Right renal cortex interstitium (tissue), 3 donors: ENCODE measurements around the gene LOX. TPM values are rescaled to one million over a fixed set of nuclear protein-coding genes. Genes with fewer than 3 reads are reported as not detected.

Experiments used
- DNase-seq, 3 donors: peaks; one replicate each; pipeline ENCODE4 v3.0.0-alpha.2; 2013; ENCODE audit warnings: low read depth in 3 of 3, low spot score in 2 of 3
- polyA plus RNA-seq, 3 donors: library from polyadenylated mRNA; unstranded; fragments of 120-200 nt; gene quantifications; one replicate each; pipeline ENCODE4 v1.2.1, GENCODE V29; 2013; ENCODE audit not compliant: insufficient read length in 3 of 3

LOX gene
- polyA plus RNA-seq, 3 donors, result 40.3 to 52.9 (median 45.3) TPM

DNA sequence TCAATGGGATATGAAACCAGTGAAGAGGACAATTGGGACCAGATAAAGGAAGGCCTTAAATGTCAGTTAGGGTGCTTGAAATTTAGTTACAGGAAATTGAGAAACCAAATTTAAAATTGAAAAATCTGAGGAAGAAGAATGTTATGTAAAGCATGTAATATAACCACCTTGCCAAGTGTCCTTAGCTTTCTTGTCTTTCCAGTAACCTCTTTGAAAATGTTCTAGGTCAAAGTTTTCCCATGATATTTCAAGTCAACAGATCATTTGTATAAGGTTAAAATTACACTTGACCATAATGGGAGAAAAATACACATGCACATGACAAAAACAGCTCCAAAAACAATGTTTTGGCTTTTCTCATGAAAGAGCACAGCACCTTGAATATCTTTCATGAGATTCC is 21.1 kb downstream of the LOX start:
- DNase-seq, result no peak

DNA sequence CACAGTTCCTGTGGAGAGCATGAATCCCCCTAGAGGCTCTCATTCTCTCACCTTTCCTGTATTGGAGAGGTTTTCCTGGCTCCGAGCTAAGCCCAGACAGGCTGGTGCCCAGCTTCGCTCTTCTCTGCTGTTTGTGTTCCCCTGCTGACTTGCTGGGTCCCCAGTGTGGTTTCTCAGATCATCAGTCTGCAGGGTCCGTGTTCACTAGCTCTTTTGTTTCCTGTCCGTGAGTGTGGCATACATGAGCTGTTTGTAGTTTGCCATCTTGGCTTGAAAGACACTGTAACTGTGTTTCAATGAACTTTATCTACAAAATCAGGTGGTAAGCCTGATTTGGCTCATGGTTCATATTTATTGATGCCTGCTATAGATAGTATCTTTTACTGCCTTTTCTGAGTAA is 23.8 kb downstream of the LOX start:
- DNase-seq, result no peak

DNA sequence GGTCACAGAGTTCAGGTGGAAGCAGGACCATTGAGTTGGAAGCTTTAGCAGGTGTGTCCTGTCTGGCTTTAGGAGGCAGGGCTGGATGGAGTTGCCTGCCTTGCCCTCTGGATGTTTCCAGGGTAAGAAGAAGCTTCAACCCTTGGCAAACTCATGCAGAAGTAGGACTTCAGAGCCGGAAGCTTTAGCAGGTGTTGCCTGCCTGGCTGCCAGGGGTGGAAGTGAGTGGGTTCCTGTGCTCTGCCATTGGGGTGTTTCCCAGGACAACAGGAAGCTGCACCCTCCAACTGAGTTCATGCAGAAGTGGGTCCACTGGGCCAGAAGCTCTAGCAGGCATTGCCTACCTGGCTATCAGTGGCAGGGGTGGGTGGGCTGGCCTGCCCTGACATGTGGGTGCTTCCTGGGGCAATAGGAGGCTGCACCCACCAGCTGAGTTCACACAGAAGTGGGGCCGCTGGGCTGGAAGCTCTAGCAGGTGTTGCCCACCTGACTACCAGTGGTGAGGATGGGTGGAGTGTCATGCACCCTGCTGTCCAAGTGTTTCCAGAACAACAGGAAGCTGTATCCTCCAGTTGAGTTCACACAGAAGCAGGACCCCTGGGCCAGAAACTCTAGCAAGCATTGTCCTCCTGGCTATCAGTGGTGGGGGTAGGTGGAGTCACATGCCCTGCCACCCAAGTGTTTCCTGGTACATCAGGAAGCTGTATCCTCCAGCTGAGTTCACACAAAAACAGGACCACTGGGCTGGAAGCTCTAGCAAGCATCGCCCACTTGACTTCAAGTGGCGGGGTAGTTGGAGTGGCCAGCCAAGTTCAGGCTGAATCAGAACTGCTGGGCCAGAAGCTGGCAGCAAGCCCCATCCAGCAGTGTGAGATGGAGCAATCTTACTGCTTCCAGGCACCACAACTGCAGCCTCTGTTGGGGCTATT is 24.6 kb downstream of the LOX start:
- DNase-seq, result no peak

- no peak for DNase-seq
Measured at GRCh38 chr5:122051569-122051968, 26.5 kb downstream of the LOX start.

GRCh38 chr5:122050959-122051358 is 27.1 kb downstream of the LOX start:
- no peak for DNase-seq

GRCh38 chr5:122040636-122041302 is 37.3 kb downstream of the LOX start:
- DNase-seq, result no peak

- DNase-seq, result no peak
Measured at GRCh38 chr5:122036326-122036725, 41.7 kb downstream of the LOX start.

DNA sequence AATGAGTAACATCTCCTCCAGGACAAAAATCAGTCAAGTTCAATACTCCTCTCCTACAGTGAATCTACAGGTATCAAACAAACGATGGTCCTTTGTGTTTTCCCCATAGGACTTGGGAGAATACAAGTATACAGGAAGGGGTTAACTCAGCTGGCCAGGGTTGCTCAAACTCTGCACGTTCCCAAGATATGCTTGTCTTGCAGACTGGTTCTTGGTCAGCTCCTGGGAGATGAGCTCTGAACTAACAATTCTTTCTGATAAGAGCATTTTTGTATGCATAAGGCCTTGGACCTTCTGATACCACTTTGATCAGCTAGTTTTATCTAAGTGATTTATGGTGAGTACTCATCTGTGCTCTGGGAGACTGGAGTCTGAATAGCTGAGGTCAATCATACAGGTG is 42.1 kb downstream of the LOX start:
- no peak for DNase-seq

- no peak for DNase-seq
Measured at GRCh38 chr5:122031836-122032235, 46.2 kb downstream of the LOX start.

- no peak for DNase-seq
Measured at GRCh38 chr5:122030251-122030650, 47.8 kb downstream of the LOX start.

- DNase-seq, result no peak
Measured at GRCh38 chr5:122029818-122030217, 48.2 kb downstream of the LOX start.

GRCh38 chr5:122022966-122023365 is 55.1 kb downstream of the LOX start:
- DNase-seq, result no peak

GRCh38 chr5:122019919-122020590 is 58.0 kb downstream of the LOX start:
- no peak for DNase-seq

GRCh38 chr5:122015471-122015870 is 62.6 kb downstream of the LOX start:
- DNase-seq, result no peak

GRCh38 chr5:122014236-122014935 is 63.7 kb downstream of the LOX start:
- DNase-seq, result no peak

Other genes starting within 250 kb of the LOX start
- gene FTMT, start 226.4 kb downstream of the LOX start, polyA plus RNA-seq, result not detected
- gene SRFBP1, start 116.3 kb downstream of the LOX start, polyA plus RNA-seq, result 10 to 100 TPM; 20.0 to 26.1 (median 25.4) TPM
- under 1 TPM; 0.65 to 0.91 (median 0.71) TPM for gene ZNF474, start 51.3 kb upstream of the LOX start, polyA plus RNA-seq
- 10 to 100 TPM; 25.8 to 31.8 (median 29.1) TPM for gene SNCAIP, start 234.0 kb upstream of the LOX start, polyA plus RNA-seq